ENCODE results near the gene SPATA24.
A peak's percentile ranks its signal among the peaks of the same experiment; 100 is the strongest.

Gene SPATA24

DNA sequence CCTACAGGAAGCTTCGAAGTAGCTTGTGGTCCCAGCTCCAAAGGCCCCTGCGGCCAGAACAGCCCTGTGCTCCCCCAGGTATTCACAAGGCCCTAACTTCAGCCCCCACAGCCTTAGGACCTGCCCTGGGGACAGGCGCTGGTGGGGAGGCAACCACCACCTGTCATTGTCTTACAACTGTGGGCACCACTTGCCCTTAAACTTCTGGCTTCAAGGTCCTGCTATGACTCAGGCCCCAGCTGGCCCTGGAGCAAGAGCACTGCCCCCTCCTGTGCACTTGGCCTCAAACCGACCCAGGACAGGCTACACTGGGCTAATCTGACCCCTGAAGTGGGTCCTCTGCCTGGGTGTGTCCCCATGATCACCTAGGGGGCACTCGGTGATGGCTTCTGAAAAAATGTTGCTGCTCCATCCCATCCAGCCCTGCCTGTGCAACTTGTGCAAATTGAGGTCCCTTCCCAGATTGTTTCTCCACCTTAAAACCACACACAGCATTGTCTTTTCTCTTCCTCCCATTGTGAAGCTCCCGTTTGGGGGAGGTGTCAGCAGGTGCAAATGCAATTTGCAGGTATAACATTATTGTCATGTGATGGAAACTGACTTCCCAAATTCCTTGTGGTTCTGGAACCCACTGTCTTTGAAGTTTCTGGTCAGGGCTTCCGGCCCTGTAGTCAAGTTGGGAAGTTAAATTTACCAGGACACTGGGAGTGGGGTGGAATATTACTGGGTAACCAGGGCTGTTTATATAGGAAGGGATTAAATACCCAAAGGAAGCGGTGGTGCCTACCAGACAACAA lies 7.8 kb downstream of the SPATA24 start:
- no peak for DNase-seq
- H3K4me3 ChIP-seq (ENCODE audit: insufficient read depth, low read depth, low read length, poor library complexity, severe bottlenecking) = no peak overlapping the region
- H3K27ac ChIP-seq (ENCODE audit: insufficient read depth, low read length, poor library complexity, severe bottlenecking) = no peak overlapping the region
- no peaks in the 10 kb centered on the region for H3K36me3 ChIP-seq (ENCODE audit: control insufficient read depth, insufficient read depth, low read length)
- no peaks in the 10 kb centered on the region for H3K27me3 ChIP-seq (replicated peaks; ENCODE audit: control insufficient read depth, insufficient read depth, low read length, poor library complexity, severe bottlenecking)
- no peaks in the 10 kb centered on the region for H3K9me3 ChIP-seq (ENCODE audit: control insufficient read depth, low read length)
- peaks cover 30% of the 10 kb centered on the region for H3K4me1 ChIP-seq (ENCODE audit: control insufficient read depth, insufficient read depth, low read length, poor library complexity, severe bottlenecking)

DNA sequence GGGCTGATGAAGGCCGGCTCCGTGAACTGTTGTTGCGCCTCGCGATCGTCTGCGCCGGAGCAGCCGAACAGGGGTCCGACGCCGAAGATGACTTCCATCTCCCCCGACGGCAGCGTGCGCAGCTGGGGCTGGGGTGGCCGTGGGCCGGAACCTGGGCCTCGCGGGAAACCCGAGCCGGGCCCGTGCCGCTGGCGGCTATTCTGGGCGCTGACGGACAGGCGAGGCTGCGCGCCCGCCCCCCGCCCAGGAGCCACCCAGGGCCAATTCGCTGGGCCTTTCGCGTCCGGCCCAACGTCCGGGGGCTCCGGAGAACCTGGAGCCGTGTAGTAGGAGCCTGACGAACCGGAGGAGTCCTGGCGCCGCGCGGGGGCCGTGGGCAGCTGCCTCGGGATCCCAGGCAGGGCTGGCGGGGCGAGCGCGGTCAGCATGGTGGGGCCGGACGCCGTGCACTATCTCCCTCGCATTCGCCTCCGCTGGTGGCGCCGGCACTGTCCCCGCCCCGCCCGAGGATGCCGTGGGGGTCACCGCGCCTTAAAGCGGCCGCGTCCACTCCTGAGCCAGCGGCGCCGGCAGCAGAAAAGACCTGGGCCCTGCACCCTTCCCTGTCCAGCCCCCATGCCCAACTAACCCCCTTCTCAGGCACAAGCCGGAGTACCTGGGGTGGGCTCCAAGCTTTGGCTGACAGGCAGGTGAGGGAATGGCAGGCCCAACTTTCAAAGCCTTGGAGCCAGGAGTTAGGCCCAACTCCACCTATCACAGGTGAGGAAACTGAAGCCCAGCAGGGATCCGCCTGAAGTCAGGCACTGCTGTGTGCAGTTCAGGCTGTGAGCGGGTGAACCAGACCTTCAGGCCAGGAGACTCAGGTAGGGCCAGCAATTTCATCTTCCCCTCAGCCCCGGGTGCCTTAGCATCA lies 9.0 kb downstream of the SPATA24 start, which contains the start of gene PROB1:
TSS of gene PROB1 (minus strand) at position 451 of the 913 bp plus-strand sequence. CDS start at position 428, 23 bp downstream.
- H3K9me3 ChIP-seq (ENCODE audit: control insufficient read depth, low read length) = no peaks in the 10 kb centered on the region
- no peak within 1 kb of the TSS for H3K27ac ChIP-seq (ENCODE audit: insufficient read depth, low read length, poor library complexity, severe bottlenecking)
- DNase-seq = no peak
- no peaks in the 10 kb centered on the region for H3K27me3 ChIP-seq (replicated peaks; ENCODE audit: control insufficient read depth, insufficient read depth, low read length, poor library complexity, severe bottlenecking)
- H3K36me3 ChIP-seq (ENCODE audit: control insufficient read depth, insufficient read depth, low read length) = no peaks in the 10 kb centered on the region
- H3K4me1 ChIP-seq (ENCODE audit: control insufficient read depth, insufficient read depth, low read length, poor library complexity, severe bottlenecking) = peaks cover 42% of the 10 kb centered on the region
- H3K4me3 ChIP-seq (ENCODE audit: insufficient read depth, low read depth, low read length, poor library complexity, severe bottlenecking) = peak within 1 kb of the TSS; percentile 87

DNA sequence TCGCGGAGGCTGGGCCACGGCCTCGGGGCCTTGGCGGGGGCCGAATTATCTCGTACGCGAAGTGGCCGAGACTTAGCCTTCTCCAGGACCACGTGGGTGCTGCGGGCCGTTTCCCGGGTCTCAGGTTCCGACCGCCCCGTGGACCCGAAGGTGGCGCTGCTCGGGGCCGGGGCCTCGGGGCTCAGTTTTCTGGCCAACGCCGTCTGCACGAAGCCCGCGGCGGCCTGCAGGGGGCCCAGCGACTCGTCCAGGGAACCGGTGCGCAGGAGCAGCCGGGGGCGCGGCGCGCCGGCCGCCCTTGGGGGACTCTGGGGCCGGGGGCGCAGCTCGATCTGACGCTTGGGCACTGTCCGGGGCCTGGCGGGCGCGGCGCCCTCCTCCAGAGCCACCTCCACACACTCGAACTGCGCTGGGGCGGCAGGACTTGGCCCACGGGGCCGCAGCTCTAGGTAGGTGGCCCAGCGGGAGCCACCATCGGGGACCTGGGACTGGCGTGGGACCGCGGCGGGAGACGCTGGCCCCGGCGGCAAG lies 9.7 kb downstream of the SPATA24 start:
- H3K27ac ChIP-seq (ENCODE audit: insufficient read depth, low read length, poor library complexity, severe bottlenecking) = no peak overlapping the region
- no peaks in the 10 kb centered on the region for H3K36me3 ChIP-seq (ENCODE audit: control insufficient read depth, insufficient read depth, low read length)
- no peaks in the 10 kb centered on the region for H3K27me3 ChIP-seq (replicated peaks; ENCODE audit: control insufficient read depth, insufficient read depth, low read length, poor library complexity, severe bottlenecking)
- H3K9me3 ChIP-seq (ENCODE audit: control insufficient read depth, low read length) = no peaks in the 10 kb centered on the region
- H3K4me3 ChIP-seq (ENCODE audit: insufficient read depth, low read depth, low read length, poor library complexity, severe bottlenecking) = peak overlapping the region; percentile 87
- DNase-seq = peak in 1 of 3 donors; percentile 39
- peaks cover 44% of the 10 kb centered on the region for H3K4me1 ChIP-seq (ENCODE audit: control insufficient read depth, insufficient read depth, low read length, poor library complexity, severe bottlenecking)

DNA sequence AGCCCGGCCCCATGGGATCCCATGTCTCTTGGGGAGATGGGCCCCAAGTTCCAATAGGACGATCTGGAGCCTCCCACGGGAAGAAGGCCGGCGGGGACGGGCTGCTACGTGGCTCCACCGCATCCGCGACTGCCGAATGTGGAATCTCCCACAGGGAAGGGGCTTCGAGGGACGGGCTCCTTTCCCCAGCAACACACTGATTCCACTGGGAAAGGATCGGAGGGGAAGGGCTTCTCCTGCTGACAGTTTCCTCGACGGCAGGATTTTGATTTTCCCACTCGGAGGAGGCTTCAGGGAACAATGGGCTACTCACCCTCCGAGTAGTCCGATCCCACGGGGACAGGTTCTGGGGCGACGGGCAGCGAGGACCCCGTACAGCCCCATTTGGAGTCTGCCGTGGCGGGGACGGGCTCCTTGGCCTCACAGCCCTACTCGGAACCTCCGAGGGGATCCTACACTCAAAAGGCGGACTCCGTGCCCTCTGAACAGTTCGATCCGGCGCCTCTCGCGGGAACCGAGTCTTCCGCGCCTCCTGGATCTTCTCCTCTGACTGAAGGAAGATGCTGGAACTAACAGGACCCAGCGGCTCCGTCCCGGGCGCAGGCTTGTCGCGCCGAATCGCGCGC lies 10.3 kb downstream of the SPATA24 start:
- Histone ChIP-seq H3K4me1 (ENCODE audit: control insufficient read depth, insufficient read depth, low read length, poor library complexity, severe bottlenecking) (peaks cover 44% of the 10 kb centered on the region), H3K4me3 (ENCODE audit: insufficient read depth, low read depth, low read length, poor library complexity, severe bottlenecking) (peak overlapping the region; percentile 87), H3K9me3 (ENCODE audit: control insufficient read depth, low read length) (no peaks in the 10 kb centered on the region), H3K27me3 (replicated peaks; ENCODE audit: control insufficient read depth, insufficient read depth, low read length, poor library complexity, severe bottlenecking) (no peaks in the 10 kb centered on the region), H3K36me3 (ENCODE audit: control insufficient read depth, insufficient read depth, low read length) (no peaks in the 10 kb centered on the region), H3K27ac (ENCODE audit: insufficient read depth, low read length, poor library complexity, severe bottlenecking) (no peak overlapping the region)
- DNase-seq = no peak

DNA sequence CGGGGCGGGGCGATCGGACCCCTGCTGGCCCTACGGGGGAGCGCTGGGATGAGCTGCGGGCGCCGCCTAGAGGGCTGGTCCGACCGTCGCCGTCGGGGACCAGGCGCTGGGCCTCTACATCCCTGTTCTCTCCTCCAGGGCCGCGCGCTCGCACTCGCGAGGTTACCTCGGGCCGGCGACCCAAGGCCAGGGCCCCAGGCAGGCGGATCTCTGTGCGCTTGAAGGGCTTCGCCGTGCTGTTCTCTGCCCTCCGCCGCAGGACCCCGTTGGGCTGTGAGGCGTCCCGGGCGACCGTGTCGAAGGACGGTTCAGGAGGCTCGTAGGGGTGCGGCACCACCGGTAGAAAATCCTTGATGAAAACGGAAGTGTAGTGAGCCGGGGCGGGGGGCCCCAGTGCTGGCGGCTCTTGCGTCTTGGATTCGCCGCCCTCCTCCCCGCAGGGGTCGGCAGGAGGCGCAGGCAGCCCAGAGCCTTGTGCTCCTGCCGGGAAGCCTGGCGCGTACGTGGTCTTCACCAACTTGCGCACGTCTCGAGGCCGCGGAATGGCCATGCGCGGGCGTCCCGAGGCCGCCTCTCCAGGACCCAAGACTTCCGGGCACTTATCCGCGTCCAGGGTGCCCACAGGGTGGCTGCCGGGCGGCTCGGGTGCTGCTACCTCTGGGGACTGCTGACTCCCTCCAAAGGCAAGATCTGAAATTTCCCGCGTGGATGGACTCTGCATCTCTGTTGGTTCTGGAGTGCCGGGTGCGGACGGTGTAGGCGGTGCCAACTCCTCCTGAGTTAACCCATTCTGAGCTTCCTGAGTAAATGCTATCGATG lies 11.0 kb downstream of the SPATA24 start:
- H3K27ac ChIP-seq (ENCODE audit: insufficient read depth, low read length, poor library complexity, severe bottlenecking) = peak overlapping the region; percentile 49
- H3K36me3 ChIP-seq (ENCODE audit: control insufficient read depth, insufficient read depth, low read length) = no peaks in the 10 kb centered on the region
- no peaks in the 10 kb centered on the region for H3K27me3 ChIP-seq (replicated peaks; ENCODE audit: control insufficient read depth, insufficient read depth, low read length, poor library complexity, severe bottlenecking)
- peak overlapping the region; percentile 87 for H3K4me3 ChIP-seq (ENCODE audit: insufficient read depth, low read depth, low read length, poor library complexity, severe bottlenecking)
- DNase-seq = peak; percentile 59 to 70 (median 59)
- peaks cover 44% of the 10 kb centered on the region for H3K4me1 ChIP-seq (ENCODE audit: control insufficient read depth, insufficient read depth, low read length, poor library complexity, severe bottlenecking)
- H3K9me3 ChIP-seq (ENCODE audit: control insufficient read depth, low read length) = no peaks in the 10 kb centered on the region

DNA sequence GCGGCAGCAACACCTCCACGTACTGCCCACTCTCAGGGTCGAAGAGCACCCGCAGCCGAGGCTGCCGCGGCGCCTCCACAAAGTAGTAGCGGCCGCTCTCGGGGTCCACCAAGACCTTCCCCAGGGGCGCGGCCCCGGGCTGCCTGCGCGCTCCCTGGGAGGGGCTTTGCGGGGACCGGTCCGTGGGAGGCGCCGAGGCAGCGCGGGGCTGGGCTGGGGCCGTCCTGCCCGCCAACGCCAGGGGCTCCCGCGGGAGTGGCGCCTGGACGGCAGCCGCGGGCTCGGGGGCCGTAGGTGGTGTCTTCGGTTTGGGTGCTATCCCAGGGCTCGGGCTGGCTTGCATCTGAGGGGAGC lies 11.6 kb downstream of the SPATA24 start:
- no peak for DNase-seq
- H3K36me3 ChIP-seq (ENCODE audit: control insufficient read depth, insufficient read depth, low read length) = no peaks in the 10 kb centered on the region
- H3K4me3 ChIP-seq (ENCODE audit: insufficient read depth, low read depth, low read length, poor library complexity, severe bottlenecking) = peak overlapping the region; percentile 87
- no peaks in the 10 kb centered on the region for H3K27me3 ChIP-seq (replicated peaks; ENCODE audit: control insufficient read depth, insufficient read depth, low read length, poor library complexity, severe bottlenecking)
- peak overlapping the region; percentile 49 for H3K27ac ChIP-seq (ENCODE audit: insufficient read depth, low read length, poor library complexity, severe bottlenecking)
- H3K4me1 ChIP-seq (ENCODE audit: control insufficient read depth, insufficient read depth, low read length, poor library complexity, severe bottlenecking) = peaks cover 44% of the 10 kb centered on the region
- no peaks in the 10 kb centered on the region for H3K9me3 ChIP-seq (ENCODE audit: control insufficient read depth, low read length)

DNA sequence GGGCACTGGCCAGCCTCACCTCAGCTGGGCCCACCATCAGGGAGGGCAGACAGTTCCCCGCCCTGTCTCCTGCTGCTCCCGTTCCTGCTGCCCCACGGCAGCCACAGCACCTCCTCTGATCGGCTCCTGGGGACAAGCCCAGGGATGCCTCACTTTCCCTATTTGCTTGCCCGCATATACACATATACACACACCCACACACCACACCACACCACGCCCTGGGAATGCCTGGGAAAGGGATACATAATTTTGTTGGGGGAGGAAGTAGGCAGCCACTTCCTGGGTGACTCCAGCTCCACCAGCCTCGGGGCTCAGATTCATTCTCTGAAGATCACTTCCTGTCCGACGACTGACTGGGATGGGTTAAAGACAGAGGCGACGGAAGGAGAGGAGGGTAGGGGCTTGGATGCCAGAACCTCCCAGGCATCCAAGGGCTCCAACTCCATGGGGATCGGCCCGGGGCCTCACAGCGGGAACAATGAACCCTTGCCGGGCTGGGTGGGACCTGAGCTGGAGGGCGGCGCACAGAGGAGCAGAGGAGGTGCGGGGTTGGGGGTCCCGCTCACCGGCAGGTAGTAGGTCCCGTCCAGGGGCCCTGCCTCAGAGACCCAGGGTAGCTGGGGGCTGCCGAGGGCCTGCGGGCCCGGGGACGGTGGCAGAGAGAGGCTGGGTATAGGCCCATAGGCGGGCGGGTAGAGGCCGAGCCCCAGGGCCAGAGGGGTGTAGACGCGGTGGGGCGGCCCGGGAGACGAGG lies 12.1 kb downstream of the SPATA24 start:
- Histone ChIP-seq H3K4me1 (ENCODE audit: control insufficient read depth, insufficient read depth, low read length, poor library complexity, severe bottlenecking) (peaks cover 44% of the 10 kb centered on the region), H3K4me3 (ENCODE audit: insufficient read depth, low read depth, low read length, poor library complexity, severe bottlenecking) (peak overlapping the region; percentile 87), H3K27ac (ENCODE audit: insufficient read depth, low read length, poor library complexity, severe bottlenecking) (peak overlapping the region; percentile 49), H3K36me3 (ENCODE audit: control insufficient read depth, insufficient read depth, low read length) (no peaks in the 10 kb centered on the region), H3K27me3 (replicated peaks; ENCODE audit: control insufficient read depth, insufficient read depth, low read length, poor library complexity, severe bottlenecking) (no peaks in the 10 kb centered on the region), H3K9me3 (ENCODE audit: control insufficient read depth, low read length) (no peaks in the 10 kb centered on the region)
- no peak for DNase-seq

DNA sequence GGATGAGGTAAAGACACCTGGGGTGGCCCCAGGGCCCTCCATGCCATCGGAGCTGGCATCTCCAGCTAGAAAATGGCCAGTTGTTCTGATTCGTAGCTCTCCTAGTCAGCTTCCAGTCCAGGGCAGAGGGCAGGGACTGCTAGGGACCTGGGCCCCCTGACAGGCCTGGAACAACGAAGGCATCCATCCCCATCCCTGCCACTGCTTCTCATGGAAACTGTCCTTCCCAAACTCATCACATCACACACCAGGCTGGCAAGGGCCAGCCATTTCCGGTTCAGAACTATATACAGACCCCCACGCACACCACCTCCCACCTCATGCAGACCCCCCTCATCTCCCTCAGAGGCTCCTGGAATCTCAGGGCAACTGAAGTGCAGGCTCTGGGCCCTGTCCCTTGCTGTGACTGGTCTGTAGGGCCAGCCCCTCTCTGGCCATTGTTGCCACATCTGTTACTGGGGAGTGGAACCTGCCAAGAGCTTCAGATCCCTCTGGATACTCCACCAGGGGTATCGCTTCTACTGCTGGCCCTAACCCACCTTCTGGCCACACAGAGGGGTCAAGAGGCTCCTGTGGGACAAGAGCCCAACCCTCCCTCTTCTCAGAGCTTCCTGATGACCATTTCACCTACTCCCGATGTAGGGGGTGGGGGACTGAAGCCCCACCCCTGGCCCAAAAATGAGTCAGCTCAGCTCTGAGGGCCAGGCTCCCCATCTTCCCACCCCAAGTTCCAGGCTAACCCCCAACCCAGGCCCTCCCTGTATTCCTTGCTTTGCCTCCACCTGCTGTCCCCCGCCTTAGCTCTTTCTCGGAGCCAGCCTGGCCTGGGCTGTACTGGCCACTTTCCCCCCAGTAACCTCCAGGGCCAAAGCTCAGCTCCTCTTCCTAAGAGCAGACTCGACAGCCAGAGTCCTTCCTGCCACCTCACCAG lies 13.0 kb downstream of the SPATA24 start:
- no peaks in the 10 kb centered on the region for H3K36me3 ChIP-seq (ENCODE audit: control insufficient read depth, insufficient read depth, low read length)
- H3K9me3 ChIP-seq (ENCODE audit: control insufficient read depth, low read length) = no peaks in the 10 kb centered on the region
- peaks cover 44% of the 10 kb centered on the region for H3K4me1 ChIP-seq (ENCODE audit: control insufficient read depth, insufficient read depth, low read length, poor library complexity, severe bottlenecking)
- H3K27me3 ChIP-seq (replicated peaks; ENCODE audit: control insufficient read depth, insufficient read depth, low read length, poor library complexity, severe bottlenecking) = no peaks in the 10 kb centered on the region
- H3K27ac ChIP-seq (ENCODE audit: insufficient read depth, low read length, poor library complexity, severe bottlenecking) = no peak overlapping the region
- H3K4me3 ChIP-seq (ENCODE audit: insufficient read depth, low read depth, low read length, poor library complexity, severe bottlenecking) = no peak overlapping the region
- DNase-seq = no peak

Measured in effector memory CD4-positive, alpha-beta T cell (primary cell).